Mononuclear cell (primary cell): ENCODE measurements around the gene GAREM2. TPM values are rescaled to one million over a fixed set of nuclear protein-coding genes. Genes with fewer than 3 reads are reported as not detected.

ENCODE experiments used
- H3K27me3 ChIP-seq: 2 replicates; pipeline ENCODE4 v1.6.0; 2011; ENCODE audit warnings: low read length, control low read depth; ENCODE audit not compliant: insufficient read depth
- H3K4me1 ChIP-seq: 2 replicates; pipeline ENCODE4 v1.5.1; 2011; ENCODE audit warnings: mild to moderate bottlenecking, low read length, control low read depth; ENCODE audit not compliant: insufficient read depth
- H3K4me3 ChIP-seq: 2 replicates; pipeline ENCODE4 v1.5.1; 2011; ENCODE audit warnings: mild to moderate bottlenecking, low read length, moderate library complexity
- H3K9me3 ChIP-seq: 2 replicates; pipeline ENCODE4 v1.5.1; 2011; ENCODE audit warnings: low read depth, mild to moderate bottlenecking, control low read depth, low read length
- total RNA-seq: library from RNA; depleted of rRNA; stranded (reverse); fragments of >200 nt; gene quantifications from one replicate; pipeline ENCODE4 v1.2.3, GENCODE V29; 2012

Gene GAREM2
- total RNA-seq, 1 donor = 1.0 TPM

DNA sequence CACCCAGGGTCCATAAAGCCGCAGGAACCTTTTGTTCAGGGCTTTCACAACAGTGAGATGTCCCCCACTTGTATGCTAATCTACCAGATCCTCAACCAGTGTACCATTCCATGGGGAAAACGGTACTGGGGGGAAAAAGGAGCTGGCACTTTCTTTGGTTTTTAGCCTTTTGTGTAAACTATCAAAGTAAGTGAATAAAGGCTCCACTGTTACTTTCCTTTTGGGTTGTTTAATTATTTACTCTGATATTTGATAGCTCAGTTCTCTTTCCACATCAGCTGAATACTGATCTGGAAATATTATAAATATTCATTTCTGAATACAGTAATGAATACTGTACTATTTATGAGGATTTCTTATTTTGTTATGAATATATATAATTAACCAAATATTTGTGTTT, 51.2 kb downstream of the GAREM2 start:
- Histone ChIP-seq H3K4me3 (no peak overlapping the region), H3K4me1 (no peaks in the 10 kb centered on the region), H3K9me3 (no peaks in the 10 kb centered on the region), H3K27me3 (no peaks in the 10 kb centered on the region)

DNA sequence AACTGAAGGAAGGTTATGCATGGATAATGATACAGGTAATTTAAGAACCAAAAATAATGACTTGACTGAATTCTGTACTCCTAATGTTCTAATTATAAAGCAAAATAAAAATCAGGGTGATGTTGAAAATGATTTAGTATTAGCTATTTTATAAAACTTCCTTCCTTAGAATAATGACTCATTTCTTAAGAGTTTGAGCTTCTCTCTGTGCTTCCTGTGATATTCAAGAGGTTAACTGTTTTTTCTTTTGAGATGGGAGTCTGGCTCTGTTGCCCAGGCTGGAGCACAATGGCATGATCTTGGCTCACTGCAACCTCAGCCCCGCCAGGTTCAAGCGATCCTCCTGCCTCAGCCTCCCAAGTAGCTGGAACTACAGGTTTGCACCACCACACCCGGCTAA, 56.7 kb downstream of the GAREM2 start:
- H3K4me3 ChIP-seq = no peak overlapping the region
- H3K9me3 ChIP-seq = no peaks in the 10 kb centered on the region
- no peaks in the 10 kb centered on the region for H3K27me3 ChIP-seq
- H3K4me1 ChIP-seq = no peaks in the 10 kb centered on the region

DNA sequence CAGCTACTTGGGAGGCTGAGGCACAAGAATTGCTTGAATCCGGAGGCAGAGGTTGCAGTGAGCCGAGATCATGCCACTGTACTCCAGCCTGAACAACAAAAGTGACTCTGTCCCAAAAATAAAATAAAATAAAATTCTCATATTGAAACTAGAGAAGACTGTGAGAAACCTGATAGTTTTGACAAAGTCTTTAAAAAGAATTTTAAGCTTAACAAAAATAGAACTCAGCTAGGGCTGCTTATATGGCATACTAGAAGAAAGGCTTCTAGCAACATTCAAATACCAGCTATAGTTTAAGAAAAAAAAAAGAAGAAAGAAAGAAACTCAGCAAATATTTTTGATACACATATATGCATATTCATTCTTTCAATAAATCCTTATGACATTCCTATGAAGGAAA, 57.9 kb downstream of the GAREM2 start:
- Histone ChIP-seq H3K4me1 (no peaks in the 10 kb centered on the region), H3K9me3 (no peaks in the 10 kb centered on the region), H3K27me3 (no peaks in the 10 kb centered on the region), H3K4me3 (no peak overlapping the region)

DNA sequence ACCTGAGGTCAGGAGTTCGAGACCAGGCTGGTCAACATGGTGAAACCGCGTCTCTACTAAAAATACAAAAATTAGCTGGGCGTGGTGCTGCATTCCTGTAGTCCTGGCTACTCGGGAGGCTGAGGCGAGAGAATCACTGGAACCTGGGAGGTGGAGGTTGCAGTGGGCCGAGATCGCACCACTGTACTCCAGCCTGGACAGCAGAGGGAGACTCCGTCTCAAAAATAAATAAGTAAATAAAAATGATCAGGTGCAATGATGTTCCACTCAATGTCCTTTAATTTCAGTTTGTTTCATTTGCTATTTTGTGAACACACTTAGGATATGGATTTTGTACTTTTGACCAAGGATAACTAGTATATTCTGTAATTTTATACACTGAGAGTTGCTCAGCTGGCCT, 62.2 kb downstream of the GAREM2 start:
- H3K4me1 ChIP-seq = peaks cover 10% of the 10 kb centered on the region
- H3K9me3 ChIP-seq = no peaks in the 10 kb centered on the region
- H3K27me3 ChIP-seq = no peaks in the 10 kb centered on the region
- no peak overlapping the region for H3K4me3 ChIP-seq

DNA sequence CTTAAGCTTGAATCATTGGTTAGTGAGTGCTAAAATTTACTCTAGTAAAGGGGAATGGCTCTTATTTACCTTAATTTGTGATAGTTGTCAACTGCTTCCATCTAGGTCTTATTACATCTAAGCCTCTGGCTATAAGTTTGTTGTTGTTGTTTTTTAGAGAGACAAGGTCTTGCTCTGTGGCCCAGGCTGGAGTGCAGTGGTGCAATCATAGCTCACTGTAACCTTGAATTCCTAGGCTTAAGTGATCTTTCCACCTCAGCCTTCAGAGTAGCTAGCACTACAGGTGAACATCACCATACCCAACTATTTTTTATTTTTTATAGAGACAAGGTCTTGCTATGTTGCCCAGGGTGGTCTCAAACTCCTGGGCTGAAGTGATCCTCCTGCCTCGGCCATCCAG, 65.0 kb downstream of the GAREM2 start:
- H3K27me3 ChIP-seq = no peaks in the 10 kb centered on the region
- H3K4me3 ChIP-seq = no peak overlapping the region
- H3K9me3 ChIP-seq = no peaks in the 10 kb centered on the region
- peaks cover 35% of the 10 kb centered on the region for H3K4me1 ChIP-seq

DNA sequence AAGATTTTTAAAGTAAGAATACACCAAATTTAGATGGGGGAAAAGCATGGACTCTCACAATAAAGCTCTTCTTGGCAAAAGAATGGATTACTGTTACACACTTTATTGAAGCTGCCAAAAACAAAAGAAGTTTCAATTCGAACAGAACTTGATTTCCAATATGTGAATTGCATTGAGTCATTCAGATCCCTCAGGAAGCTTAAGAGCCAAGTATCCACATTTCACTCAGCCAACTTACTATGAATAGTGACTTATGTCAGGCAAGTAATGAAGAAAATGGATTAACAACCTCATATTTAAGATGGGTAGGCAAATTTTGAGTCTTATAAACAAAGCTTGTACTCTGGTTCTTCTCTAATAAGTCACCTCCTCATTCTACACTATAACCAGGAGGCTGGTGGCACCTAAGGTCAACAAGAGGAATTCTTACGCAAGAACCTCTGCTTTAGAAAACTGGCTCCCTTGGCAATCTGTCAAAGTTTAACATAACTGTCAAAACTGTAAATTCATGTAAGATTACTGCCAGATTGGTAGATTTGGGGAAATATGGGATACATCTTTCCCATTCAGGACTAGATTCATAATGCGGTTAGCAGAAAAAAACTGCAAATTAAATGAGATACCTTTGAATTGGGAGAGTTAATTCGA, 65.5 kb downstream of the GAREM2 start:
- Histone ChIP-seq H3K4me3 (no peak overlapping the region), H3K4me1 (peaks cover 40% of the 10 kb centered on the region), H3K27me3 (no peaks in the 10 kb centered on the region), H3K9me3 (no peaks in the 10 kb centered on the region)

Other genes with a start within 250 kb of the GAREM2 start
- 1.7 TPM for gene KIF3C, start 190.6 kb upstream of the GAREM2 start, total RNA-seq
- 24.5 TPM for gene RAB10, start 139.0 kb upstream of the GAREM2 start, total RNA-seq
- gene HADHA, start 71.5 kb downstream of the GAREM2 start, total RNA-seq = 116 TPM
- 60.0 TPM for gene HADHB, start 71.9 kb downstream of the GAREM2 start, total RNA-seq
- gene SELENOI, start 173.1 kb downstream of the GAREM2 start, total RNA-seq = 27.3 TPM
- gene ADGRF3, start 173.7 kb downstream of the GAREM2 start, total RNA-seq = 0.31 TPM
- gene DRC1, start 228.8 kb downstream of the GAREM2 start, total RNA-seq = not detected